ENCODE data around the gene NCR2. TPM values are rescaled to one million over a fixed set of nuclear protein-coding genes. Genes with fewer than 3 reads are reported as not detected.

NCR2 gene
- total RNA-seq, 1 donor from 2014 or later = not detected

Other genes starting within 250 kb of the NCR2 start
- gene TREML1, start 181.3 kb upstream of the NCR2 start, total RNA-seq = not detected in 2 replicates
- gene TREM2, start 172.5 kb upstream of the NCR2 start, total RNA-seq = not detected in 2 replicates
- gene TREML2, start 134.5 kb upstream of the NCR2 start, total RNA-seq = not detected in 2 replicates
- not detected in 2 replicates for gene TREML4, start 107.3 kb upstream of the NCR2 start, total RNA-seq
- gene TREM1, start 48.9 kb upstream of the NCR2 start, total RNA-seq = not detected in 2 replicates
- 4.4 and 9.2 TPM in 2 replicates for gene FOXP4, start 210.8 kb downstream of the NCR2 start, total RNA-seq